GM18502 (cell line): ENCODE data around the gene MAP2K1.
A peak's percentile ranks its signal among the peaks of the same experiment; 100 is the strongest.
"Not testable (repeated sequence)": the region's sequence is repeated elsewhere in the genome, so short reads cannot be mapped to it uniquely, and the experiment has no call there.

Source experiments
- ATAC-seq: cut with Tn5 transposase; IDR thresholded peaks from one replicate; pipeline ENCODE4 v1.9.1; 2021; ENCODE audit warnings: mild to moderate bottlenecking; ENCODE audit not compliant: unreplicated experiment, poor library complexity

The MAP2K1 gene

DNA sequence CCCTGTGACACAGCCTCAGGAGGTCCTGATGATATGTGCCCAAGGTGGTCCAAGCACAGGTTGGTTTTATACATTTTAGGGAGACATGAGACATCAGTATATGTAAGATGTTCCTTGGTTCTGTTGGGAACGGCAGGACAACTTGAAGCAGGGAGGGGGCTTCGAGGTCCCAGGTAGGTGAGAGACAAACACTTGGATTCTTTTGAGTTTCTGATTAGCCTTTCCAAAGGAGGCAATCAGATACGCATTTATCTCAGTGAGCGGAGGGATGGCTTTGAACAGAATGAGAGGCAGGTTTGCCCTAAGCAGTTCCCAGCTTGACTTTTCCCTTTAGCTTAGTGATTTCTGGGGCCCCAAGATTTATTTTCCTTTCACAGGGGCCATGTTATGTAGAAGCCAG lies 84.1 kb downstream of the MAP2K1 start:
- not testable (repeated sequence) for ATAC-seq

GRCh38 chr15:66472176-66472999 lies 85.7 kb downstream of the MAP2K1 start:
- peak; percentile 83 for ATAC-seq

- ATAC-seq = no peak
Observed at GRCh38 chr15:66474135-66474534, 87.4 kb downstream of the MAP2K1 start.

- no peak for ATAC-seq
Observed at GRCh38 chr15:66474963-66475362, 88.3 kb downstream of the MAP2K1 start.

GRCh38 chr15:66476535-66476934 lies 89.8 kb downstream of the MAP2K1 start:
- ATAC-seq = no peak

GRCh38 chr15:66477011-66477410 lies 90.3 kb downstream of the MAP2K1 start:
- no peak for ATAC-seq

GRCh38 chr15:66480267-66480666 lies 93.6 kb downstream of the MAP2K1 start:
- no peak for ATAC-seq

DNA sequence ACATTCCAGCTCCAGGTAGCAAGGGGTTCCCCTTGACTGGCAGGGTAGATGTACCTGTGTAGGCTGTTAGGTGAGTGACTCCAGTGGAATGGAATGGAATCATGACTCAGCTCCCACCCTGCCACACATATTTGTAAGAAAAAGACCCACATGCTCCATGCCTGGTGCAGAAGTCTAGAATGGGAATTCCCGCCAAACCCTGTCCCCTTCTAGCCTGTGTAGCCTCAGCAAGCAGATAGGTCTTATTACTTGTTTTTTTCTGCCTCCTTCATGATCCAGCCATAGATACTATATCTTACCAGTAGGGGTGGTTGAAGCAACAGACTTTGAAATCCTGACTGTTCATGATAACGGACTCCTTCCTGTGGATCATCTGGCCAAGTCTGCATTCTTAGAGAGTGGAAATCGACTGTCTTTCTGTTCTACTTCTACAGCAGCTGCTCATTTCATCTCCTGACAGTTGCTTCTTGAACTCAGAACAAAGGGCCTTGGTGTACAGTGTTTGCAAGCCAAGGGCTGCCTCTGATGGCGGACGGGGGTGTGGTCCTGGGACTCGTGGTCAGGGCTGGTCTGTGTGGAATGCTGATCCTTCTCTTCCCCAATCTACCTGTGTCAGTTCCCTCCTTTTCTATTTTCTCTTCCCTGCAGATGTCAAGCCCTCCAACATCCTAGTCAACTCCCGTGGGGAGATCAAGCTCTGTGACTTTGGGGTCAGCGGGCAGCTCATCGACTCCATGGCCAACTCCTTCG lies 94.6 kb downstream of the MAP2K1 start:
- no peak for ATAC-seq

DNA sequence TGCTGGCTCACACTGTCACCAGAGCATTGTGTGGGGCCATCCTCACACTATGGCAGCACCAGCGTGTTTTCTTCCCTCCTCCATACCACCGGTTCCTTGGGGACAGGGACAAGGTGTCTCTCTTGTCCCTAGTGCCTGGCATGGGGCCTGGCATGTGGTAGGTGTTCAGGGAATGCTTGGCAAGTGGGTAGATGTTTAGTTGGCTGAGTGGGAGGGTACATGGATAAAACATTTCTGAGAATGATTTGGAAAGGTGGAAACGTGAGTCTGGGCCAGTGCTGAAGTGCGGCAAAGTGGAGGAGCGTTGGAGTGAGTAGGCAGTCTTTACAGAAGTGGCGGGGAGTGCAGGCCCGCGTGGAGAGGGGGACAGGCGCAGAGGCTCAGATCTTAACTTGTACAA lies 95.8 kb downstream of the MAP2K1 start:
- no peak for ATAC-seq

DNA sequence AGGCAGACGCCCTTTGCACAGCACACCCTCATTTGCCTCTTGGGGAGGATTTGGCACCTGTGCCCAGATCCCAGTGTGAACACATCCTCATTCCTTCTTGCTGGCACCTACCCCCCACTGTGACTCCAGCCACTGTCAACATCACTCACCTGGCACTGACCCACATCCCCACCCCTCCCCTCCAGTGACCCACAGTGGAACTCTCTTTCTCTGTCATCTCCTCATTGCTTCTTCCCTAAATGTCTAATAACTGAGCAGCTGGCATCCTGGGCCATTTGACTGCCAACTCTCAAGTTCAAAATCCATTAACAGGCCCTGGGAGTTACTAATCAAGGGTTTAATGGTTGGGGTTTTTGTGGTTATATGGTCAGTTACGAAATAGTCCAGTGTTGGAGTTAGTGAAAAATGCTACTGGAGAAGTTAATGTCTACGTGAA lies 96.4 kb downstream of the MAP2K1 start:
- ATAC-seq = no peak

- ATAC-seq = no peak
Observed at GRCh38 chr15:66484539-66485112, 97.9 kb downstream of the MAP2K1 start.

DNA sequence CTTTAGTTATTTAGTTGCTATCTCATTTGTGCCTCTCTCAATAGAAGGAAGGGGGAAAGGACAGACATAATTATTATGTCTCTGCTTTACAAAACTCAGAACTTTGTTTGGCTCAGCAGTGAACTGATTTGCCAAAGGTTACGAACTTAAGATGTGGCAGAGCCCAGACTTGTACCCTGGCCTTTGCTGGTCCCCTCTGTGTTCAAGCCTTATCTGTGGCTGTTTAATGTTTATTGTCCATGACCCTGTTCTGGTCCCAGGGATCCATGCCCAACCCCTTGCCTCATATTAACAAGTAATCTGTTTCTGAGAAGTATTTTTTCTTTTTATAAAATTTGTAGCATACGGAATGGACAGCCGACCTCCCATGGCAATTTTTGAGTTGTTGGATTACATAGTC lies 100.2 kb downstream of the MAP2K1 start:
- no peak for ATAC-seq

- no peak for ATAC-seq
Observed at GRCh38 chr15:66488525-66488924, 101.8 kb downstream of the MAP2K1 start.

DNA sequence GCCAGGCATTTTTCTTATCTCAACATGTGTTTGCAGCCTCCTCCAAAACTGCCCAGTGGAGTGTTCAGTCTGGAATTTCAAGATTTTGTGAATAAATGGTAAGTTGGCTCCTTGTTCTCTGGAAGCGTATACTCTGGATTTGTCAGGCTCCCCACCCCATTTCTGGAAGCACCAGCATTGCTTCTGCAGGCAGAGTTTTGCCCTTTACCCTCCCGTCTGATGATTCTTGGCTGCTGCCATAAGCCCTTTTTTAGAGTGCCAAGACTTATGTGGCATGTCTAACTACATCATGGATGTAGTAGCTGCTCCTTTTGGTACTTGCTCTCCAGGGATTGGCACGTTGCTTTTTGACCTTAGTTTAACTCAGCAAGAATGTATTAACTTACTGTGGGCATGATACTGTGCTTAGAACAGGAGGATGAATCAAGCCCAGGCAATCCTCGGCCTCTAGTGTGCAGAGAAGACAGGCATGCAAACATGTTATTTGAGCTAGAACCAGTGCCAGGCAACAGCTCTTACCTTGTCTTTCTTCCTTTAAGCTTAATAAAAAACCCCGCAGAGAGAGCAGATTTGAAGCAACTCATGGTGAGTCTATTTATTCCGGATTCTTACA lies 102.6 kb downstream of the MAP2K1 start:
- no peak for ATAC-seq

DNA sequence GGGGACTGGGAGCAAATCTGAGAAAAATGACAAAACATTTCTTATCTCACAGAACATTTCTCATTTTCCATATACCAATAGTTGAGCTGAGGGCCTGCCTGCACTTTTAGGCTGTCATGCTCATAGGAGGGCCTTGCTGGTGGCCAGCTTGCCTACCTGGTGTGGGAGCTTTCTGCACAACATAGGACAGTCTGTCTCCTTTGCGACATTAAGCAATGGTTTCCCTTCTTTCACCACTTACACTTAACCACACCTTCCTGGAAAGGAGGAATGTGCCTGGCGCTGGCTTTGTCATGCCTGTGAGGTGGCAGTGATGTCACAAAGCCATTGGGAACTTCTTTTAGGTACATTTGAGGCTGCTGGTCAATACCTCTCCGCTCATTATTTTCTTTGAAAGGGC lies 105.1 kb downstream of the MAP2K1 start:
- no peak for ATAC-seq

DNA sequence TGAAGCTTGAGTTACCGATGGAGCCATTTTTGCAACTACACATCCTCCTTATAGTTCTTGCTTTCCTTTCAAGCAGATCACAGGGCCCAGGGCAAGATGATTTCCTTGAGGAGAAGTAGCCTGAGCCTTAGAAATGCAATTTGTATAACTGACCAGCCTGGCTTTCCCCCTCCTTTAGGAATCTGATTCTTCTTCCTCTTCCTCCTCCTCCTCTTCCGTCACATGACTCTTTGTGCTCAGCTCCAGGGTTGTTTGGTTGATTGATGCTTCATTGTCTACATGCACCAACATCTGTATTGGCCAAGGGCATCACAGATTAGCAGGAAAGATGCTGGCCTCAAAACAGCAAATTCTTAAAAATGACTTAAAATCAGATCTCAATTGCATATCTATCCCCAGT lies 107.5 kb downstream of the MAP2K1 start:
- ATAC-seq = no peak

- ATAC-seq = peak; percentile 12
Observed at GRCh38 chr15:66496951-66497501, 110.3 kb downstream of the MAP2K1 start.

- peak; percentile 83 for ATAC-seq
Observed at GRCh38 chr15:66497502-66498455, 111.1 kb downstream of the MAP2K1 start, which contains the start of gene SNAPC5. Gene SNAPC5 (minus strand): TSS chr15:66497762. CDS start chr15:66497731, 31 bp downstream.
